ENCODE data around the gene HOXD12. TPM values are rescaled to one million over a fixed set of nuclear protein-coding genes. Genes with fewer than 3 reads are reported as not detected.

Gene HOXD12, protein sequence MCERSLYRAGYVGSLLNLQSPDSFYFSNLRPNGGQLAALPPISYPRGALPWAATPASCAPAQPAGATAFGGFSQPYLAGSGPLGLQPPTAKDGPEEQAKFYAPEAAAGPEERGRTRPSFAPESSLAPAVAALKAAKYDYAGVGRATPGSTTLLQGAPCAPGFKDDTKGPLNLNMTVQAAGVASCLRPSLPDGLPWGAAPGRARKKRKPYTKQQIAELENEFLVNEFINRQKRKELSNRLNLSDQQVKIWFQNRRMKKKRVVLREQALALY
- polyA plus RNA-seq (not detected in 3 replicates), polyA minus RNA-seq (not detected in 3 replicates)
- polyA plus RNA-seq (2011; ENCODE audit: low read depth) = not detected
- not detected in 2 replicates for polyA plus RNA-seq (2011; cell fraction: cytosol; rRNA removed)
- not detected in 2 replicates for polyA plus RNA-seq (2011; cell fraction: nucleus; rRNA removed)
- polyA plus RNA-seq (2012; ENCODE audit: low replicate concordance) = not detected in 2 replicates
- not detected for polyA minus RNA-seq (2011; cell fraction: cytosol; rRNA and poly(A)+ RNA removed)
- not detected in 2 replicates for polyA minus RNA-seq (2011; cell fraction: nucleus; rRNA and poly(A)+ RNA removed)

DNA sequence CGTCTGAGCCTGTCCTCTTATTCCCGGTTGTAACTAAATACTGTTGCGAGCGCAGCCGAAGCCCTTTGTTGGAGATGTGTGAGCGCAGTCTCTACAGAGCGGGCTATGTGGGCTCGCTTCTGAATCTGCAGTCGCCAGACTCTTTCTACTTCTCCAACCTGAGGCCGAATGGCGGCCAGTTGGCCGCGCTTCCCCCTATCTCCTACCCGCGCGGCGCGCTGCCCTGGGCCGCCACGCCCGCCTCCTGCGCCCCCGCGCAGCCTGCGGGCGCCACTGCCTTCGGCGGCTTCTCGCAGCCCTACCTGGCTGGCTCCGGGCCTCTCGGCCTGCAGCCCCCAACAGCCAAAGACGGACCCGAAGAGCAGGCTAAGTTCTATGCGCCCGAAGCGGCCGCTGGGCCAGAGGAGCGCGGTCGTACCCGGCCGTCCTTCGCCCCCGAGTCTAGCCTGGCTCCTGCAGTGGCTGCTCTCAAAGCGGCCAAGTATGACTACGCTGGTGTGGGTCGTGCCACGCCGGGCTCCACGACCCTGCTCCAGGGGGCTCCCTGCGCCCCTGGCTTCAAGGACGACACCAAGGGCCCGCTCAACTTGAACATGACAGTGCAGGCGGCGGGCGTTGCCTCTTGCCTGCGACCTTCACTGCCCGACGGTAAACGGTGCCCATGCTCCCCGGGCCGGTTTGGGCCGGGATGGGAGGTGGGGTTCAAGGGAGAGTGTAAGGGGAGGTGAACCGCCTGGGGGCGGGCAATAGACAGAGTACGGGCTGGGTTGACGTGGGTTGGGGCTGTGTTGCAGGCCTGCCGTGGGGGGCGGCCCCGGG, at the start of gene HOXD12:
Gene HOXD12, plus strand, starts transcription at position 68 of the 819 bp plus-strand sequence. Its CDS starts 7 bp downstream, at position 75.
- TF ChIP-seq, protein P1, sequence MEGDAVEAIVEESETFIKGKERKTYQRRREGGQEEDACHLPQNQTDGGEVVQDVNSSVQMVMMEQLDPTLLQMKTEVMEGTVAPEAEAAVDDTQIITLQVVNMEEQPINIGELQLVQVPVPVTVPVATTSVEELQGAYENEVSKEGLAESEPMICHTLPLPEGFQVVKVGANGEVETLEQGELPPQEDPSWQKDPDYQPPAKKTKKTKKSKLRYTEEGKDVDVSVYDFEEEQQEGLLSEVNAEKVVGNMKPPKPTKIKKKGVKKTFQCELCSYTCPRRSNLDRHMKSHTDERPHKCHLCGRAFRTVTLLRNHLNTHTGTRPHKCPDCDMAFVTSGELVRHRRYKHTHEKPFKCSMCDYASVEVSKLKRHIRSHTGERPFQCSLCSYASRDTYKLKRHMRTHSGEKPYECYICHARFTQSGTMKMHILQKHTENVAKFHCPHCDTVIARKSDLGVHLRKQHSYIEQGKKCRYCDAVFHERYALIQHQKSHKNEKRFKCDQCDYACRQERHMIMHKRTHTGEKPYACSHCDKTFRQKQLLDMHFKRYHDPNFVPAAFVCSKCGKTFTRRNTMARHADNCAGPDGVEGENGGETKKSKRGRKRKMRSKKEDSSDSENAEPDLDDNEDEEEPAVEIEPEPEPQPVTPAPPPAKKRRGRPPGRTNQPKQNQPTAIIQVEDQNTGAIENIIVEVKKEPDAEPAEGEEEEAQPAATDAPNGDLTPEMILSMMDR (optimal IDR thresholded peaks at IDR 0.05 in 1 of 3, IDR thresholded peaks at IDR 0.05 in 1 of 3, conservative IDR thresholded peaks at IDR 0.05 in 1 of 3; ENCODE audit: extremely low read depth in 1 of 3, insufficient read depth in 2 of 3, low read length in 3 of 3) = no peak
- TF ChIP-seq EZH2 (IDR thresholded peaks at IDR 0.05; ENCODE audit: low read length) = no peak
- no peak within 1 kb of the TSS for H3K4me3 ChIP-seq (ENCODE audit: control insufficient read depth in 2 of 3, extremely low read depth in 1 of 3, insufficient read depth in 2 of 3, low read depth in 1 of 3, low read length in 3 of 3)
- peaks cover 3% of the 10 kb centered on the region for H4K20me1 ChIP-seq (ENCODE audit: control insufficient read depth, extremely low read depth, insufficient read depth, low read length)
- no peak within 1 kb of the TSS for H3K27ac ChIP-seq (ENCODE audit: control insufficient read depth, insufficient read depth, low read length)
- no peak within 1 kb of the TSS for H3K4me2 ChIP-seq (ENCODE audit: control insufficient read depth, extremely low read depth, insufficient read depth, low read depth, low read length)
- dilution Hi-C loops (cut with MboI; ENCODE audit: extremely low pct_ligation_motif_present, low sequenced_read_pairs) = no loop called here
- H3K4me1 ChIP-seq (ENCODE audit: control insufficient read depth, extremely low read depth, insufficient read depth, low read length) = peaks cover 5% of the 10 kb centered on the region
- no peaks in the 10 kb centered on the region for H3K9me1 ChIP-seq (ENCODE audit: control insufficient read depth, extremely low read depth, insufficient read depth, low read length)
- no peaks in the 10 kb centered on the region for H3K9me3 ChIP-seq (ENCODE audit: control insufficient read depth, low read depth, low read length)
- H3K36me3 ChIP-seq (ENCODE audit: control insufficient read depth in 2 of 2, extremely low read depth in 1 of 2, insufficient read depth in 2 of 2, low read length in 2 of 2) = no peaks in the 10 kb centered on the region
- DNase-seq (ENCODE audit: low read depth, low spot score) = no peak
- H3K27me3 ChIP-seq (ENCODE audit: control insufficient read depth, extremely low read depth, insufficient read depth, low read length) = peaks cover 99% of the 10 kb centered on the region
- H2AFZ ChIP-seq (ENCODE audit: control insufficient read depth, low read length) = no peak within 1 kb of the TSS
- H3K9ac ChIP-seq (ENCODE audit: control insufficient read depth, extremely low read depth, insufficient read depth, low read length) = no peak within 1 kb of the TSS
- no peak for FAIRE-seq
- H3K79me2 ChIP-seq (ENCODE audit: control insufficient read depth, insufficient read depth, low read length) = no peaks in the 10 kb centered on the region

DNA sequence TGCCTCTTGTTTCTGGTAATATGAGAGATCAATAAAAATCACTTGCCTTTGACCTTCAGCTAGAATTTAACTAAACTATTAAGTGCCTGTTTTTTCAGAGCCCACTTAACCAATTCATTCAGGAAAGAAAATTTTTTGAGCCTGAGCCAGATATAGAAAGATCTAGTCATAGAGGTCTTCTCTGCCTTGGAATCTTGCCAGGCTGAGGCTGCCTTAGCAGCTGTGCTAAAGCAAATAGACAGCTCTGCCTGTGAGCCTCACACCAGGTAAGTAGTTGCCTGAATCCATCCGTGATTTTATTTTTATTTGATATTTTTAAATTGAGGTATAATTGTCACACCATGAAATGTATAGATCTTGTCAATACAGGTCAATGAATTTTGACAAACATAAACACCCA, 43.2 kb upstream of the HOXD12 start:
- H3K9me3 ChIP-seq (ENCODE audit: control insufficient read depth, low read depth, low read length) = no peaks in the 10 kb centered on the region
- no peak overlapping the region for H3K9ac ChIP-seq (ENCODE audit: control insufficient read depth, extremely low read depth, insufficient read depth, low read length)
- H3K36me3 ChIP-seq (ENCODE audit: control insufficient read depth in 2 of 2, extremely low read depth in 1 of 2, insufficient read depth in 2 of 2, low read length in 2 of 2) = no peaks in the 10 kb centered on the region
- dilution Hi-C loops (cut with MboI; ENCODE audit: extremely low pct_ligation_motif_present, low sequenced_read_pairs) = no loop called here
- H3K4me3 ChIP-seq (ENCODE audit: control insufficient read depth in 2 of 3, extremely low read depth in 1 of 3, insufficient read depth in 2 of 3, low read depth in 1 of 3, low read length in 3 of 3) = no peak overlapping the region
- no peak for DNase-seq (ENCODE audit: low read depth, low spot score)
- no peaks in the 10 kb centered on the region for H3K9me1 ChIP-seq (ENCODE audit: control insufficient read depth, extremely low read depth, insufficient read depth, low read length)
- H3K79me2 ChIP-seq (ENCODE audit: control insufficient read depth, insufficient read depth, low read length) = no peaks in the 10 kb centered on the region
- TF ChIP-seq EZH2 (IDR thresholded peaks at IDR 0.05; ENCODE audit: low read length) = no peak
- TF ChIP-seq, protein P1 (optimal IDR thresholded peaks at IDR 0.05 in 1 of 3, IDR thresholded peaks at IDR 0.05 in 1 of 3, conservative IDR thresholded peaks at IDR 0.05 in 1 of 3; ENCODE audit: extremely low read depth in 1 of 3, insufficient read depth in 2 of 3, low read length in 3 of 3) = no peak
- FAIRE-seq = no peak
- no peak overlapping the region for H2AFZ ChIP-seq (ENCODE audit: control insufficient read depth, low read length)
- no peaks in the 10 kb centered on the region for H3K27me3 ChIP-seq (ENCODE audit: control insufficient read depth, extremely low read depth, insufficient read depth, low read length)
- no peaks in the 10 kb centered on the region for H4K20me1 ChIP-seq (ENCODE audit: control insufficient read depth, extremely low read depth, insufficient read depth, low read length)
- H3K4me2 ChIP-seq (ENCODE audit: control insufficient read depth, extremely low read depth, insufficient read depth, low read depth, low read length) = no peak overlapping the region
- no peaks in the 10 kb centered on the region for H3K4me1 ChIP-seq (ENCODE audit: control insufficient read depth, extremely low read depth, insufficient read depth, low read length)
- no peak overlapping the region for H3K27ac ChIP-seq (ENCODE audit: control insufficient read depth, insufficient read depth, low read length)

All from keratinocyte (primary cell).